H1 (cell line): ENCODE results near the gene HTRA1. TPM values are rescaled to one million over a fixed set of nuclear protein-coding genes. Genes with fewer than 3 reads are reported as not detected.

Experiments
- CTCF ChIA-PET: fragments of 300-600 bp; sonication (Branson Sonifier 250); formaldehyde crosslinking; loops from one replicate; lab custom pipeline; 2021; ENCODE audit not compliant: partially characterized antibody; lab: Charles Lee
- POLR2A ChIA-PET: fragments of 300-600 bp; sonication (Branson Sonifier 250); formaldehyde crosslinking; loops from one replicate; lab custom pipeline; 2021; ENCODE audit warnings: inconsistent platforms; ENCODE audit not compliant: partially characterized antibody; lab: Charles Lee
- DNase-seq, 2 experiments: peaks; one replicate each; pipeline versions ENCODE4 v3.0.0 to v3.0.0-alpha.2; 2010 to 2022; ENCODE audit warnings: low spot score in 2 of 2, low read depth in 1 of 2, mixed read lengths in 1 of 2
- FAIRE-seq: peaks from 2 replicates; lab custom pipeline; 2011; peaks lifted over from hg19 to GRCh38; lab: Jason Lieb, UNC
- H2AFZ ChIP-seq: 2 replicates; pipeline ENCODE4 v1.8.1; 2012; ENCODE audit warnings: low read length, inconsistent platforms
- H2AK5ac ChIP-seq: 2 replicates; pipeline ENCODE4 v1.6.1; 2013; ENCODE audit warnings: low read depth, low read length
- H2BK120ac ChIP-seq: replicated peaks from 2 replicates; pipeline ENCODE3; 2013; ENCODE audit warnings: low read depth, low read length, inconsistent platforms
- H2BK12ac ChIP-seq: 2 replicates; pipeline ENCODE4 v1.6.1; 2013; ENCODE audit warnings: low read depth, low read length
- H2BK15ac ChIP-seq: 2 replicates; pipeline ENCODE4 v1.6.1; 2013; ENCODE audit warnings: low read length
- H2BK20ac ChIP-seq: 2 replicates; pipeline ENCODE4 v1.6.1; 2013; ENCODE audit warnings: low read length
- H2BK5ac ChIP-seq: 2 replicates; pipeline ENCODE4 v1.6.1; 2013; ENCODE audit warnings: low read depth, low read length
- H3K14ac ChIP-seq: 2 replicates; pipeline ENCODE4 v1.6.1; 2013; ENCODE audit warnings: inconsistent platforms; ENCODE audit not compliant: insufficient read length
- H3K18ac ChIP-seq: 2 replicates; pipeline ENCODE4 v1.6.1; 2013; ENCODE audit warnings: low read length; ENCODE audit errors: extremely low read depth
- H3K23ac ChIP-seq: 2 replicates; pipeline ENCODE4 v1.6.1; 2013; ENCODE audit warnings: inconsistent platforms; ENCODE audit not compliant: insufficient read length
- H3K23me2 ChIP-seq: 2 replicates; pipeline ENCODE4 v1.6.1; 2013; ENCODE audit warnings: low read depth, low read length
- H3K27ac ChIP-seq: 2 replicates; pipeline ENCODE4 v1.6.1; 2011; ENCODE audit warnings: low read depth, low read length, inconsistent platforms
- H3K27me3 ChIP-seq, 4 experiments: replicated peaks in 1 of 4; 1 replicate in 1 of 4; 2 replicates in 3 of 4; pipeline versions ENCODE4 v1.6.1 to v1.8.1; 2011 to 2013; ENCODE audit warnings: low read length in 3 of 4, mild to moderate bottlenecking in 3 of 4, inconsistent platforms in 2 of 4, mixed read lengths in 2 of 4, moderate library complexity in 1 of 4; ENCODE audit not compliant: control insufficient read depth in 3 of 4, insufficient read depth in 3 of 4; ENCODE audit errors: extremely low read depth in 1 of 4
- H3K36me3 ChIP-seq, 4 experiments: 2 replicates each; pipeline versions ENCODE4 v1.6.1 to v1.8.1; 2011 to 2013; ENCODE audit warnings: mild to moderate bottlenecking in 4 of 4, low read length in 3 of 4, moderate library complexity in 2 of 4, control low read depth in 1 of 4, inconsistent platforms in 1 of 4; ENCODE audit not compliant: insufficient read depth in 4 of 4, control insufficient read depth in 2 of 4
- H3K4ac ChIP-seq: replicated peaks from 2 replicates; pipeline ENCODE3; 2013; ENCODE audit warnings: low read length, low read depth, mixed read lengths, inconsistent platforms; ENCODE audit not compliant: insufficient read length
- H3K4me1 ChIP-seq, 4 experiments: replicated peaks in 1 of 4; 1 replicate in 1 of 4; 2 replicates in 3 of 4; pipeline versions ENCODE4 v1.6.1 to v1.8.1; 2011 to 2013; ENCODE audit warnings: low read length in 3 of 4, inconsistent platforms in 2 of 4, mixed read lengths in 1 of 4; ENCODE audit not compliant: insufficient read depth in 4 of 4, control insufficient read depth in 3 of 4
- H3K4me2 ChIP-seq, 2 experiments: 2 replicates each; pipeline versions ENCODE4 v1.6.1 to v1.8.1; 2011 to 2013; ENCODE audit warnings: low read depth in 2 of 2, low read length in 2 of 2, control low read depth in 1 of 2, inconsistent platforms in 1 of 2, mild to moderate bottlenecking in 1 of 2; ENCODE audit not compliant: insufficient read depth in 1 of 2
- H3K4me3 ChIP-seq, 4 experiments: fragments of 200-600, 300-600 bp in 1 of 4; sonication (generic), shearing (Covaris generic), sonication (Bioruptor Twin) in 1 of 4; 2 replicates each; pipeline versions ENCODE4 v1.5.1 to v1.8.1; 2011 to 2016; ENCODE audit warnings: low read length in 4 of 4, low read depth in 3 of 4, control low read depth in 2 of 4, inconsistent platforms in 2 of 4, mild to moderate bottlenecking in 2 of 4, mixed read lengths in 1 of 4, moderate library complexity in 1 of 4; ENCODE audit not compliant: insufficient read depth in 2 of 4; ENCODE audit errors: extremely low read depth in 1 of 4
- H3K56ac ChIP-seq: replicated peaks from 2 replicates; pipeline ENCODE3; 2013; ENCODE audit warnings: low read depth, mild to moderate bottlenecking, mixed read lengths, low read length, inconsistent platforms; ENCODE audit not compliant: insufficient read length
- H3K79me1 ChIP-seq: 2 replicates; pipeline ENCODE4 v1.6.1; 2013; ENCODE audit warnings: low read depth, low read length, control low read depth
- H3K79me2 ChIP-seq, 2 experiments: 2 replicates each; pipeline versions ENCODE4 v1.6.1 to v1.8.1; 2012 to 2013; ENCODE audit warnings: low read length in 2 of 2, mild to moderate bottlenecking in 2 of 2, inconsistent platforms in 1 of 2; ENCODE audit not compliant: insufficient read depth in 2 of 2, control insufficient read depth in 1 of 2
- H3K9ac ChIP-seq, 4 experiments: replicated peaks in 1 of 4; 1 replicate in 1 of 4; 2 replicates in 3 of 4; pipeline versions ENCODE4 v1.6.1 to v1.8.1; 2011 to 2013; ENCODE audit warnings: low read depth in 3 of 4, low read length in 3 of 4, control low read depth in 2 of 4, mild to moderate bottlenecking in 2 of 4, moderate library complexity in 2 of 4, inconsistent platforms in 1 of 4; ENCODE audit errors: extremely low read depth in 1 of 4
- H3K9me3 ChIP-seq, 2 experiments: 2 replicates each; pipeline versions ENCODE4 v1.6.1 to v1.8.1; 2012 to 2013; ENCODE audit warnings: mild to moderate bottlenecking in 2 of 2, moderate library complexity in 2 of 2, control low read depth in 1 of 2, inconsistent platforms in 1 of 2, low read depth in 1 of 2, low read length in 1 of 2, mixed read lengths in 1 of 2; ENCODE audit not compliant: insufficient read depth in 2 of 2
- H4K20me1 ChIP-seq, 2 experiments: replicated peaks in 1 of 2; 2 replicates each; pipeline versions ENCODE3 to v1.8.1; 2011 to 2013; ENCODE audit warnings: inconsistent platforms in 2 of 2, low read length in 2 of 2, mild to moderate bottlenecking in 1 of 2; ENCODE audit not compliant: insufficient read depth in 2 of 2, control insufficient read depth in 1 of 2
- H4K5ac ChIP-seq: 2 replicates; pipeline ENCODE4 v1.6.1; 2013; ENCODE audit warnings: low read length, low read depth, mixed read lengths, inconsistent platforms; ENCODE audit not compliant: insufficient read length
- H4K8ac ChIP-seq: 2 replicates; pipeline ENCODE4 v1.8.0; 2013; ENCODE audit warnings: mild to moderate bottlenecking, moderate library complexity, low read length, inconsistent platforms; ENCODE audit not compliant: insufficient read depth; ENCODE audit errors: extremely low read depth
- H4K91ac ChIP-seq: replicated peaks from 2 replicates; pipeline ENCODE3; 2013; ENCODE audit warnings: low read length, mixed read lengths, inconsistent platforms; ENCODE audit not compliant: insufficient read length
- ASH2L ChIP-seq: fragments of 200-600, 300-600 bp; sonication (generic); IDR thresholded peaks from one replicate; pipeline ENCODE4 v1.7.1; 2017; ENCODE audit warnings: low read length
- CHD1 ChIP-seq: IDR thresholded peaks from 2 replicates; pipeline ENCODE4 v1.6.1; 2012; ENCODE audit warnings: low read depth, low read length, improper control_type of control experiment
- NANOG ChIP-seq: IDR thresholded peaks from 2 replicates; pipeline ENCODE4 v1.6.1; 2011; ENCODE audit warnings: low read length, low read depth, mild to moderate bottlenecking, inconsistent platforms; ENCODE audit not compliant: insufficient read depth, poor library complexity, severe bottlenecking
- RAD21 ChIP-seq, 2 experiments: IDR thresholded peaks in 1 of 2; conservative IDR thresholded peaks in 1 of 2; 2 replicates each; pipeline ENCODE4 v1.6.1; 2011; ENCODE audit warnings: low read depth in 2 of 2, low read length in 2 of 2, improper control_type of control experiment in 1 of 2, inconsistent platforms in 1 of 2, mild to moderate bottlenecking in 1 of 2, moderate library complexity in 1 of 2
- RFX5 ChIP-seq: IDR thresholded peaks from 2 replicates; pipeline ENCODE4 v1.6.1; 2011; ENCODE audit warnings: low read depth, low read length, improper control_type of control experiment, borderline replicate concordance
- SP2 ChIP-seq: IDR thresholded peaks from 2 replicates; pipeline ENCODE4 v1.6.1; 2012; ENCODE audit warnings: mild to moderate bottlenecking, low read length, inconsistent platforms
- TAF1 ChIP-seq: IDR thresholded peaks from 2 replicates; pipeline ENCODE4 v1.6.1; 2011; ENCODE audit warnings: mild to moderate bottlenecking, low read depth, low read length
- TCF12 ChIP-seq: IDR thresholded peaks from 2 replicates; pipeline ENCODE4 v1.6.1; 2011; ENCODE audit warnings: low read depth, mild to moderate bottlenecking, low read length
- USF2 ChIP-seq: IDR thresholded peaks from 2 replicates; pipeline ENCODE4 v1.6.1; 2011; ENCODE audit warnings: low read length, improper control_type of control experiment
- WGBS, 2 experiments: shearing (Covaris generic) in 1 of 2; methylation state at CpG; one replicate each; pipeline versions ENCODE4 v1.1.6 to v1.1.7; 2013 to 2015; ENCODE audit warnings: low lambda C conversion rate in 2 of 2, mixed read lengths in 2 of 2, inconsistent platforms in 1 of 2, low coverage in 1 of 2, missing lambda C conversion rate in 1 of 2; ENCODE audit not compliant: insufficient replicate concordance in 2 of 2, insufficient coverage in 1 of 2, insufficient read length in 1 of 2; ENCODE audit errors: extremely low coverage in 1 of 2, missing lambda C conversion rate in 1 of 2; 5-methylcytosine and 5-hydroxymethylcytosine counted together
- polyA plus RNA-seq, 7 experiments: library from polyadenylated mRNA; depleted of rRNA in 3 of 7; stranded (reverse) in 5 of 7; unstranded in 2 of 7; fragments of >200 nt in 5 of 7; fragments of 200-250 nt in 2 of 7; gene quantifications; 1 replicate in 5 of 7; 2 replicates in 1 of 7; 4 replicates in 1 of 7; pipeline versions ENCODE4 v1.2.1 to v1.2.3, GENCODE V29; 2011 to 2013; ENCODE audit warnings: missing spikeins in 2 of 7, mixed read lengths in 2 of 7
- total RNA-seq: library from RNA; stranded (reverse); fragmentation: NEBNext Ultra II Directional; extraction: Animal tissue kit (Norgen Biotek cat#: 25700); gene quantifications from 2 replicates; pipeline ENCODE4 v1.2.1, GENCODE V29; 2021
- TF ChIP-seq, protein P1 (sequence below): IDR thresholded peaks from 2 replicates; pipeline ENCODE4 v1.6.1; 2012; ENCODE audit warnings: low read length, inconsistent platforms

Gene HTRA1
- total and polyA plus RNA-seq, 2 of the 8 experiments (the other 6 are each of a cell fraction or from before 2014, with no cell fraction given) = 15.8 to 20.1 TPM

GRCh38 chr10:122532601-122533296 is 71.4 kb downstream of the HTRA1 start:
- FAIRE-seq = no peak
- no peak overlapping the region for H2BK12ac ChIP-seq
- H2BK5ac ChIP-seq = no peak overlapping the region
- no peak overlapping the region for H2AFZ ChIP-seq
- no peak overlapping the region for H4K8ac ChIP-seq
- H3K9me3 ChIP-seq = 0 out of 4 replicates have a peak, but pooled peaks cover 0 to 3% of the 10 kb centered on the region in 2 experiments
- H4K20me1 ChIP-seq = no peaks in the 10 kb centered on the region
- no peak overlapping the region for H3K18ac ChIP-seq
- H3K4me1 ChIP-seq = no peaks in the 10 kb centered on the region
- no peak overlapping the region for H3K4ac ChIP-seq
- no peaks in the 10 kb centered on the region for H3K36me3 ChIP-seq
- no peak overlapping the region for H3K4me3 ChIP-seq
- no peak overlapping the region for H4K5ac ChIP-seq
- no peak overlapping the region for H3K9ac ChIP-seq
- no peak overlapping the region for H3K14ac ChIP-seq
- H2BK20ac ChIP-seq = no peak overlapping the region
- WGBS, 2 experiments = 92% methylated on average over 6 of the region's 6 CpGs; no CpG with 5 or more reads in 1 of the 2 experiments
- H2BK120ac ChIP-seq = no peak overlapping the region
- H3K79me1 ChIP-seq = no peaks in the 10 kb centered on the region
- H3K27me3 ChIP-seq = no peaks in the 10 kb centered on the region
- H3K27ac ChIP-seq = no peak overlapping the region
- H3K4me2 ChIP-seq = no peak overlapping the region
- H2AK5ac ChIP-seq = no peak overlapping the region
- H3K23me2 ChIP-seq = no peaks in the 10 kb centered on the region
- H3K56ac ChIP-seq = no peak overlapping the region
- H2BK15ac ChIP-seq = no peak overlapping the region
- no peak for DNase-seq
- H4K91ac ChIP-seq = no peak overlapping the region
- H3K79me2 ChIP-seq = no peaks in the 10 kb centered on the region
- CTCF ChIA-PET = interaction anchor here (0.9 kb wide), 1 partner anchor 35 kb away, joined by 3 read pairs; no protein-coding TSS in a partner anchor
- no peak overlapping the region for H3K23ac ChIP-seq
- POLR2A ChIA-PET = interaction anchor here (0.7 kb wide), 1 partner anchor 405 kb away, joined by 3 read pairs; no protein-coding TSS in a partner anchor
- TF ChIP-seq CHD1 (no peak), RFX5 (no peak), TCF12 (no peak), RAD21 (IDR thresholded peaks at IDR 0.05 in 1 of 2, conservative IDR thresholded peaks at IDR 0.05 in 1 of 2; ENCODE audit: low read depth in 2 of 2, low read length in 2 of 2) (no peak), TAF1 (no peak), SP2 (no peak), NANOG (no peak), ASH2L (no peak), USF2 (no peak)
- TF ChIP-seq, protein P1, sequence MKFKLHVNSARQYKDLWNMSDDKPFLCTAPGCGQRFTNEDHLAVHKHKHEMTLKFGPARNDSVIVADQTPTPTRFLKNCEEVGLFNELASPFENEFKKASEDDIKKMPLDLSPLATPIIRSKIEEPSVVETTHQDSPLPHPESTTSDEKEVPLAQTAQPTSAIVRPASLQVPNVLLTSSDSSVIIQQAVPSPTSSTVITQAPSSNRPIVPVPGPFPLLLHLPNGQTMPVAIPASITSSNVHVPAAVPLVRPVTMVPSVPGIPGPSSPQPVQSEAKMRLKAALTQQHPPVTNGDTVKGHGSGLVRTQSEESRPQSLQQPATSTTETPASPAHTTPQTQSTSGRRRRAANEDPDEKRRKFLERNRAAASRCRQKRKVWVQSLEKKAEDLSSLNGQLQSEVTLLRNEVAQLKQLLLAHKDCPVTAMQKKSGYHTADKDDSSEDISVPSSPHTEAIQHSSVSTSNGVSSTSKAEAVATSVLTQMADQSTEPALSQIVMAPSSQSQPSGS = no peak
